ENCODE measurements around the gene LCAT. TPM values are rescaled to one million over a fixed set of nuclear protein-coding genes. Genes with fewer than 3 reads are reported as not detected.

Gene LCAT
- total and polyA plus RNA-seq, 2 experiments from 2014 or later = 5.3 to 15.9 TPM

GRCh38 chr16:67986949-67987348, 43.0 kb upstream of the LCAT start:
- H4K20me1 ChIP-seq (ENCODE audit: insufficient read depth) = no peaks in the 10 kb centered on the region
- no peaks in the 10 kb centered on the region for H3K79me2 ChIP-seq (ENCODE audit: insufficient read depth)
- H3K36me3 ChIP-seq (ENCODE audit: low read depth) = no peaks in the 10 kb centered on the region
- no peak for TF ChIP-seq EZH2 (IDR thresholded peaks at IDR 0.05; ENCODE audit: insufficient read depth, poor library complexity, severe bottlenecking)
- no peak for TF ChIP-seq EZH2phosphoT487 (IDR thresholded peaks at IDR 0.05; ENCODE audit: insufficient read depth, low read depth)
- no peaks in the 10 kb centered on the region for H3K27me3 ChIP-seq (replicated peaks; ENCODE audit: insufficient read depth)
- H3K9ac ChIP-seq = no peak overlapping the region
- H3K4me3 ChIP-seq = no peak overlapping the region
- H3K4me2 ChIP-seq (ENCODE audit: unreplicated experiment) = no peak overlapping the region
- WGBS, 2 experiments (ENCODE audit: low coverage in 1 of 2, low lambda C conversion rate in 2 of 2, missing lambda C conversion rate in 2 of 2) = 89 to 90% methylated on average over 5 of the region's 5 CpGs
- DNase-seq = no peak
- H3K9me2 ChIP-seq (ENCODE audit: insufficient read depth) = no peaks in the 10 kb centered on the region
- H3K9me3 ChIP-seq (ENCODE audit: low read depth) = no peaks in the 10 kb centered on the region
- H3F3A ChIP-seq (ENCODE audit: insufficient read depth) = no peaks in the 10 kb centered on the region
- no peak overlapping the region for H2AFZ ChIP-seq
- no peak overlapping the region for H3K27ac ChIP-seq
- H3K4me1 ChIP-seq (ENCODE audit: insufficient read depth) = no peaks in the 10 kb centered on the region
- in situ Hi-C loops (cut with MboI) = no loop called here

GRCh38 chr16:67982011-67982696, 38.2 kb upstream of the LCAT start:
- in situ Hi-C loops (cut with MboI) = no loop called here
- Histone ChIP-seq H3F3A (ENCODE audit: insufficient read depth) (no peaks in the 10 kb centered on the region), H3K9me3 (ENCODE audit: low read depth) (no peaks in the 10 kb centered on the region), H2AFZ (no peak overlapping the region), H3K4me2 (ENCODE audit: unreplicated experiment) (no peak overlapping the region), H3K9me2 (ENCODE audit: insufficient read depth) (no peaks in the 10 kb centered on the region), H3K36me3 (ENCODE audit: low read depth) (no peaks in the 10 kb centered on the region), H3K79me2 (ENCODE audit: insufficient read depth) (no peaks in the 10 kb centered on the region), H3K27ac (no peak overlapping the region), H3K27me3 (replicated peaks; ENCODE audit: insufficient read depth) (no peaks in the 10 kb centered on the region), H3K9ac (no peak overlapping the region), H4K20me1 (ENCODE audit: insufficient read depth) (no peaks in the 10 kb centered on the region), H3K4me3 (no peak overlapping the region), H3K4me1 (ENCODE audit: insufficient read depth) (no peaks in the 10 kb centered on the region)
- no peak for DNase-seq
- WGBS, 2 experiments (ENCODE audit: low coverage in 1 of 2, low lambda C conversion rate in 2 of 2, missing lambda C conversion rate in 2 of 2) = 91 to 94% methylated on average over 32 to 49 of the region's 49 CpGs
- no peak for TF ChIP-seq EZH2phosphoT487 (IDR thresholded peaks at IDR 0.05; ENCODE audit: insufficient read depth, low read depth)

- Histone ChIP-seq H2AFZ (no peak within 1 kb of the TSS), H3K79me2 (ENCODE audit: insufficient read depth) (no peaks in the 10 kb centered on the region), H3F3A (ENCODE audit: insufficient read depth) (no peaks in the 10 kb centered on the region), H3K36me3 (ENCODE audit: low read depth) (no peaks in the 10 kb centered on the region), H3K9me2 (ENCODE audit: insufficient read depth) (no peaks in the 10 kb centered on the region), H3K9ac (no peak within 1 kb of the TSS), H3K9me3 (ENCODE audit: low read depth) (no peaks in the 10 kb centered on the region), H4K20me1 (ENCODE audit: insufficient read depth) (no peaks in the 10 kb centered on the region), H3K4me2 (ENCODE audit: unreplicated experiment) (no peak within 1 kb of the TSS), H3K27ac (no peak within 1 kb of the TSS), H3K4me3 (no peak within 1 kb of the TSS), H3K4me1 (ENCODE audit: insufficient read depth) (no peaks in the 10 kb centered on the region), H3K27me3 (replicated peaks; ENCODE audit: insufficient read depth) (no peaks in the 10 kb centered on the region)
- DNase-seq = no peak
- TF ChIP-seq EZH2 (IDR thresholded peaks at IDR 0.05; ENCODE audit: insufficient read depth, poor library complexity, severe bottlenecking) (no peak), EZH2phosphoT487 (IDR thresholded peaks at IDR 0.05; ENCODE audit: insufficient read depth, low read depth) (no peak)
- in situ Hi-C loops (cut with MboI) = no loop called here
- whole genome bisulfite sequencing, 2 experiments (ENCODE audit: low coverage in 1 of 2, low lambda C conversion rate in 2 of 2, missing lambda C conversion rate in 2 of 2) = 56 to 65% methylated on average over 34 to 60 of the region's 62 CpGs
Measured at GRCh38 chr16:67979955-67980678, 36.2 kb upstream of the LCAT start, which contains the start of gene DPEP3. Gene DPEP3, minus strand, starts transcription at chr16:67980499. Its CDS starts 119 bp downstream, at chr16:67980380.

GRCh38 chr16:67977469-67978227, 33.7 kb upstream of the LCAT start:
- Histone ChIP-seq H3K9me3 (ENCODE audit: low read depth) (no peaks in the 10 kb centered on the region), H4K20me1 (ENCODE audit: insufficient read depth) (no peaks in the 10 kb centered on the region), H3F3A (ENCODE audit: insufficient read depth) (no peaks in the 10 kb centered on the region), H3K9me2 (ENCODE audit: insufficient read depth) (no peaks in the 10 kb centered on the region), H3K27me3 (replicated peaks; ENCODE audit: insufficient read depth) (no peaks in the 10 kb centered on the region), H2AFZ (no peak overlapping the region), H3K4me2 (ENCODE audit: unreplicated experiment) (no peak overlapping the region), H3K27ac (no peak overlapping the region), H3K9ac (no peak overlapping the region), H3K4me3 (no peak overlapping the region), H3K79me2 (ENCODE audit: insufficient read depth) (no peaks in the 10 kb centered on the region), H3K36me3 (ENCODE audit: low read depth) (no peaks in the 10 kb centered on the region), H3K4me1 (ENCODE audit: insufficient read depth) (no peaks in the 10 kb centered on the region)
- in situ Hi-C loops (cut with MboI) = no loop called here
- WGBS, 2 experiments (ENCODE audit: low coverage in 1 of 2, low lambda C conversion rate in 2 of 2, missing lambda C conversion rate in 2 of 2) = 78% methylated on average over 9 of the region's 9 CpGs
- no peak for DNase-seq
- TF ChIP-seq EZH2phosphoT487 (IDR thresholded peaks at IDR 0.05; ENCODE audit: insufficient read depth, low read depth) = no peak
- TF ChIP-seq EZH2 (IDR thresholded peaks at IDR 0.05; ENCODE audit: insufficient read depth, poor library complexity, severe bottlenecking) = no peak
